Fibroblast of villous mesenchyme (primary cell): Measurements from ENCODE around the gene CDH26. TPM values are rescaled to one million over a fixed set of nuclear protein-coding genes. Genes with fewer than 3 reads are reported as not detected.

Source experiments
- DNase-seq: peaks from one replicate; pipeline ENCODE4 v3.0.0-alpha.2; 2010; ENCODE audit warnings: low read depth
- H3K4me3 ChIP-seq: 2 replicates; pipeline ENCODE4 v1.5.1; 2011; ENCODE audit warnings: low read depth, mild to moderate bottlenecking, low read length
- total RNA-seq: library from RNA; depleted of rRNA; stranded (reverse); fragments of >200 nt; gene quantifications from 2 replicates; pipeline ENCODE4 v1.2.3, GENCODE V29; 2012
- TF ChIP-seq, protein P1 (sequence below): IDR thresholded peaks from 2 replicates; pipeline ENCODE4 v1.5.1; 2012; ENCODE audit warnings: low read depth, mild to moderate bottlenecking, low read length; ENCODE audit not compliant: insufficient read depth

CDH26 gene
- total RNA-seq, 1 donor, result 0.86 TPM

DNA sequence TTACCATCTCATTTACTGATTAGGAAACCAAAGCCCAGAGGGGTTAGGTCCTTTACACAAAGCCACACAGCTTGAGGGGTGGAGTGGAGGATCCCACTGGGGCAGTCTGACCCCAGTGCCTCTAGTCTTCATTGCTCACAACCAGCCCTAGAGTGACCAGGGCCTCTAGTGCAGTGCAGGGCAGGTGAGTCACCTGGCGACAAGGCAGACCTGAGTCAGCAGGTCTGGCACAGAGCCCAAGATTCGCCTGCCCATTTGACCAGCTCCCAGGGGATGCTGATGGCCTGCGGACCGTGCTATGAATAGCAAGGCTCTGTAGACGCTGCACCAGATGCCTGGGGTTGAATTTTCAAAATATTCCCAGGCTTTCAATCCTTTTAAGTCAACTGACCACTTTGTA lies 29.9 kb downstream of the CDH26 start:
- TF ChIP-seq, protein P1, sequence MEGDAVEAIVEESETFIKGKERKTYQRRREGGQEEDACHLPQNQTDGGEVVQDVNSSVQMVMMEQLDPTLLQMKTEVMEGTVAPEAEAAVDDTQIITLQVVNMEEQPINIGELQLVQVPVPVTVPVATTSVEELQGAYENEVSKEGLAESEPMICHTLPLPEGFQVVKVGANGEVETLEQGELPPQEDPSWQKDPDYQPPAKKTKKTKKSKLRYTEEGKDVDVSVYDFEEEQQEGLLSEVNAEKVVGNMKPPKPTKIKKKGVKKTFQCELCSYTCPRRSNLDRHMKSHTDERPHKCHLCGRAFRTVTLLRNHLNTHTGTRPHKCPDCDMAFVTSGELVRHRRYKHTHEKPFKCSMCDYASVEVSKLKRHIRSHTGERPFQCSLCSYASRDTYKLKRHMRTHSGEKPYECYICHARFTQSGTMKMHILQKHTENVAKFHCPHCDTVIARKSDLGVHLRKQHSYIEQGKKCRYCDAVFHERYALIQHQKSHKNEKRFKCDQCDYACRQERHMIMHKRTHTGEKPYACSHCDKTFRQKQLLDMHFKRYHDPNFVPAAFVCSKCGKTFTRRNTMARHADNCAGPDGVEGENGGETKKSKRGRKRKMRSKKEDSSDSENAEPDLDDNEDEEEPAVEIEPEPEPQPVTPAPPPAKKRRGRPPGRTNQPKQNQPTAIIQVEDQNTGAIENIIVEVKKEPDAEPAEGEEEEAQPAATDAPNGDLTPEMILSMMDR, result no peak
- no peak for DNase-seq
- H3K4me3 ChIP-seq, result no peak overlapping the region

DNA sequence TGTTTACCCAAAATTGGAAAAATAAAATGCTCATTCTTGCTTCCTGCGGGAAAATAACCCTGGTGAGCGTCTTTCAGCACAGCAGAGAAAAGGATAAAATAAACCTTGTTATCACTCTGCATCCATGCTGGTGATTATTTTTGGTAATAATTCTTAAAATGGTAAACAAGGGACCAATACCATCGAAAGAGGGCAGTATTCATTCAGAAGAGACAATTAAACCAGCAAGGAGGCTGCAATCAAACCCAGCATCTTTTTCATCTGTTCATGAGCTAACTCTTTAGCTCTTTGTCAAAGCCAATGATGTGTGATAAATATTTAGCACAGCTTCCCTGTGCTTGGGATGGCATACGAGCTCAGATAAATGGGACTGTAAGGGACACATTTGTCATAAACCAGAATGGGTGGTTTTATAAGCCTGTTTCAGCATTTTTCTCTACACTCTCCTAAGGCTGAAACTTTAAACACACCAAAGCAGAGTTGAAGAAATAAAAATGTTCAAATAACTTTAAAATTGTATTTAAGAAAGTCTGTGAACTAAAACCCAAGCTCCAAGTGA lies 34.4 kb downstream of the CDH26 start:
- no peak for DNase-seq
- TF ChIP-seq, protein P1, result no peak

DNA sequence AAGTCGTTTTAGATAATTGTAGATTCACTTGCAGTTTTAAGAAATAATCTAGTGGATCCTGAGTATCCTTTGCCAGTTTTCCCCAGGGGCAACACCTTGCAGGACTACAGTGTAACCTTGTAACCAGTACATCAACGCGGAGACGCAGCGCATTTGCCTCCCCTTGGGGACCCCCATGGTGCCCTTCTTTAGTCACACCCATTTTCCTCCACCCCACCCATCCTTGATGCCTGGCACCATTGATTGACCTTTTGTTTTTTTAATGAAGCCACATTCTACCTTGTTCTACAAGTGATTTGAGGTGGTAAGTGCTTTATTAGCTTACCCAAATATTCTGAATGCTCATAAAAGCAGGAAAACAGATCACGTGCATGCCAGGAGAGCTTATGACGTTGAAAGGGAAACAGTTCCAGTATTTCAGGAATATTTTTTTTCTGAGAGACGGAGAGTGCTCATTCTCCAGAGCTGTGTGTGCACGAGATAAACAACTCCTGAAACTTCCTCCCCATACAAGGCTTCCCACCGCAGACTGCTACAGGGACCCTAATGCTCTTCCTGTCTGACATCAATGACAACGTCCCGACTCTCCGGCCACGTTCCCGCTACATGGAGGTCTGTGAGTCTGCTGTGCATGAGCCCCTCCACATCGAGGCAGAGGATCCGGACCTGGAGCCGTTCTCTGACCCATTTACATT lies 35.7 kb downstream of the CDH26 start:
- TF ChIP-seq, protein P1, result no peak
- H3K4me3 ChIP-seq, result no peak overlapping the region
- DNase-seq, result no peak

More for the DNA sequence above, 34.4 kb downstream of the CDH26 start:
- H3K4me3 ChIP-seq, result no peak overlapping the region

DNA sequence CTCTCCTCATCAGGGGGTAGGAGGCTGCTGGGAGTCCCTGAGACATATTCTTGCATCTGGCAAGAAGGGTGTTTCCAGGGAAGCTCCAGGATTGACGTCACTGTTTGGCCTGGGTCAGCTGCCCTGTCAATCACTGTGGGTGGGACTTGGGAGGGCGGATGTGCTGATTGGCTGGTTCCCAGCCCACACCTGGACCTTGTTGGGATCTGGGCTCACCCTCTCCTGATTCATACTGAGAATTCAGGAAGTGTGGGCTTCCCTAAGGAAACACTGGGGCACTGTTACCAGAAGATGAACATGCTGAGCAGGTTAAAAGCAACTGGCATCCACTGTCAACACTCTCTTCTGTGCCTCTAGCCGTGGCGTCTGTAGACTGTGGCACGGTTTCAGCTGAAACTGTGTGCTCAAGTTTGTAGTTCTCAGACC lies 36.5 kb downstream of the CDH26 start:
- DNase-seq, result no peak
- TF ChIP-seq, protein P1, result no peak
- no peak overlapping the region for H3K4me3 ChIP-seq

DNA sequence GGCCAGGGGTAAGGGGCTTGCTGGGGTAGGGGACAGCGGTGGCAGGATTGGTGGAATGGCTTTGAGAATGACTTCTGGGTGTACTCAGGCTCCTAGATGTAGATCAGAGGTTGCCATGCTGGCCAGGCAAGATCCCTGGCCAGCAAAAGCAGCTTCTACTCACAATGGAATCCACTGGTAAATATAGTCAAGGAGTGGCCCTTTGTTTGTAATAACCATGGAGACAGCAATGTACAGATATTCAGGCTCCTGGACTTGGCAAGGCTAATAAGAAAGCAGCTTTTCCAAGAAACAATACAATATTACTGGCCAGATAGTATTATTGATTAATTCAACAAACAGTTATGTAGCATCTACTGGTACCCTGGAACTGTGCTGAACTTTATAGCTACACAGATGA lies 37.9 kb downstream of the CDH26 start:
- H3K4me3 ChIP-seq, result no peak overlapping the region
- TF ChIP-seq, protein P1, result no peak
- no peak for DNase-seq

DNA sequence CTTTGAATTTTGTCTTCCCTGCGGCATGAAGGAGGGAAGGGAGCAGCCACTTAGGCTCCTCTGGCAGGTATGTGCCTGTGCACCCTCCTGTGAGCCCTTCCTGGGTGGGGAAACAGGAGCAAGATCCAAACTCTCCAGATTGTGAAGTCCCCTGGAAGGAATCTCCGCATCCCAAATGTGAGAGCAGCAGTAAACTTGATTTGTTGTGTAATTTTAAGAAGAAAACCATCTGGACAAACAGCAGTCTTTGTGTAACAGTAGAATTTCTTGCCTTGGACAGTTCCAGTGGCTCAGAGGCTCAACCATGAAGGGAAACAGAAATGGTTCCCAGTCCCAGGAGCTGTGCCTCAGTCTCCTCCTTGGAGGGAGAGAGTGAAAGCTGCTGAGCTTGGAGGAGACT lies 39.7 kb downstream of the CDH26 start:
- DNase-seq, result no peak

More for the DNA sequence above, 39.7 kb downstream of the CDH26 start:
- H3K4me3 ChIP-seq, result no peak overlapping the region
- TF ChIP-seq, protein P1, result no peak
